Embryonic facial prominence (tissue), 1 donor: ENCODE measurements around the gene PYM1.

Experiments
- DNase-seq: peaks from one replicate; pipeline ENCODE4 v3.0.0-alpha.2; 2016; ENCODE audit errors: extremely low spot score

Gene PYM1

GRCh38 chr12:55927588-55928502, at the start of gene PYM1:
TSS of gene PYM1 (minus strand) at chr12:55927894. CDS start at chr12:55927761, 133 bp downstream.
- DNase-seq = no peak

DNA sequence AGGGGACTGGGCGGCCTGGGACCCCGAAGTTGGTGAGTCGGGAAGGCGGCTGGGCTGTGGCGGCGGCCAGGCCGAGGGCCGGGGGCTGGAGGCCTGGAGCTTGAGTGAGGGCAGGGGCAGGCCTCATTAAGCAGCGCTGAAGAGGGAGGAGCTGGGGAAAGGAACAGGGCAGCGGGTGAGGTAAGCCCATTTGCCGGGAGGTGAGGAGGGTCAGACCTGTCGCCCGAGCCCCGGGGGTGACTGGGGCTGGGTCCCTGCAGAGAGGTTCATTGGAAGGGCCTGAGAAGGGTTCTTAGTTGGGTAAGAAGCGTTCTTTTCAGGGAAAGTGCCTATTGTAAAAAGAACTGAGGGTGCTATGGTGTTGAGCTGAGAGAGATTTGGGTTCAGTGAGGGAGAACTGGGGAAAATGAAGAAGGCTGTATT, 46.6 kb upstream of the PYM1 start:
- no peak for DNase-seq

- DNase-seq = peak; percentile 100
These were observed 46.1 kb upstream of the PYM1 start, which contains the start of gene RAB5B for GRCh38 chr12:55973599-55974307. TSS of gene RAB5B (plus strand) at chr12:55974078. CDS start at chr12:55986961, 12,883 bp downstream.

DNA sequence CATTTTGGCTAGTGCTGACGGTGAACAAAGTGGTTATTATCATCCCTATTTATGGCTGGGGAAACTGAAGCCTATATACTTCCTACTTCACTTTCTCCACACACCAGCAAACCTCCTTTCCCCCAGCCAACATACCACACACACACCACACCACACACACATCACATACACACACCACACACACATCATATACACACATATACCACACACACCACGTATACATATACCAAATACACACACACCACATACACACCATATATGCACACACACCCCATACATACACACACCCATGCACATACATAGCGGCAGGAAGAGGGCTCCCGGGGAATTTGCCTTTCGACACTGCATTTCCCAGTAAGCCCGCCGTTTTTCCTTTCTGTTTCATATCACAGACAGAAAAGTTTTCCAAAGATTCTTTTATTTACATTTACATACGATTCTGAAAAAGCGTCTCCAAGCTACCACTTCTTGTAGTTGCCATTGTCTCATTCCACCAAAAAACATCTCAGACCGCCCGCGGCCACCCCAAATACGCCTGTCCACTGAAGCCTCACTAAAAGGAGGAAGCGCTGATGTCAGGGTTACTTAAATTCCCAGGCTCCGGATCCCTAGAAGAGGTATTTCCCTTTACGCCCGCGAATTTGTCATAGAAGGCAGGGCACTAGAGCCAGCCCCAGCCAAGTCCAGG, 45.4 kb upstream of the PYM1 start:
- DNase-seq = peak; percentile 26

- no peak for DNase-seq
These were observed 44.8 kb upstream of the PYM1 start for GRCh38 chr12:55972456-55972855.

DNA sequence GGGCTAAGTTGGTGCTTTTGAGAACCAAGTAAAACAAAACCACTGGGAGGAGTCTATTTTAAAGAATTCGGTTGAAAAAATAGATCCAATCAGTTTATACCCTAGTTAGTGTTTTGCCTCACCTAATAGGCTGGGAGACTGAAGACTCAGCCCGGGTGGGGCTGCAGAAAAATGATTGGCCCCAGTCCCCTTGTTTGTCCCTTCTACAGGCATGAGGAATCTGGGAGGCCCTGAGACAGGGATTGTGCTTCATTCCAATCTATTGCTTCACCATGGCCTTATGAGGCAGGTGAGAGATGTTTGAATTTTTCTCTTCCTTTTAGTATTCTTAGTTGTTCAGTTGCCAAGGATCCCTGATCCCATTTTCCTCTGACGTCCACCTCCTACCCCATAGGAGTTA, 44.3 kb upstream of the PYM1 start:
- DNase-seq = no peak

DNA sequence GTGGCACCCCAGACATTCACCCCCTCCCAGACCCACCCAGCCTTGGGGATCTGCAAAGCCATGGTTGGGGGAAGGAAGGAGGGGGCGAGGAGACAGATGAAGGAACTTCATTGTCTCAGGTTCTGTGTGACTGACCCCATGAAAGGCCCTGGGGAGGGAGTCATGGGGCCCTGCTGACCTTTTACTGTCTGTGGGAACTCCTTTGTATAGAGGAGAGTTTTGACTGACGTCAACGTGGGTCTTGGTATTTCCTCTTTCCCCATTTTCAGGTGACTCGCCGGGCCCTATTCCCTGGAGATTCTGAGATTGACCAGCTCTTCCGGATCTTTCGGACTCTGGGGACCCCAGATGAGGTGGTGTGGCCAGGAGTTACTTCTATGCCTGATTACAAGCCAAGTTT, 43.1 kb upstream of the PYM1 start:
- DNase-seq = no peak

- no peak for DNase-seq
These were observed 41.7 kb upstream of the PYM1 start for GRCh38 chr12:55969356-55969755.

GRCh38 chr12:55966408-55967281, 39.0 kb upstream of the PYM1 start, which contains the start of gene CDK2:
TSS of gene CDK2 (plus strand) at chr12:55966830. CDS start at chr12:55967009, 179 bp downstream.
- peak; percentile 88 for DNase-seq

DNA sequence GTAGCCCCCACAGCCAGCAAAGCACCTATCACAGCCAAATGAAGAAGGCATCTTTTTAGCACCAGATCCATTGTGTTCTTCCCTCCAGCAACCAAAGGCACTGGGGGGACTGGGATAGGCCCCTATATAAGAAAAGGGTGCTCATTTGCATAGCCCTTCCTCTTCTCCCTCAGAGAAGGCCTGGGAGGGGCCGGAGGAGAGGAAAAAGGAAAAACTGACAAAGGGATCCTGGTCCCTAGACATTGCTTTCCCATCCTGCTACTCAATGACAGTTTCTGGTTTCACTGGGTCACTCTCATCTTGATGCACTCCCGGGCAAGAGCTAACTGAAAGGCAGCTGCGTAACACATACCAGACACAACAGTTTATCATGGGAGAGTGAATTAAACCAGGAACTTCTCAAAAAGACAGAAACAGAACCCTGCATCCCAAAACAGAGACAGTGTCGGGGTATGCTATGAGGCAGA, 38.3 kb upstream of the PYM1 start, which contains the start of gene PMEL:
PMEL (minus strand) TSS at position 102 of the 467 bp plus-strand sequence; CDS start at position 71, 31 bp downstream.
- no peak for DNase-seq

- DNase-seq = no peak
These were observed 37.5 kb upstream of the PYM1 start for GRCh38 chr12:55965240-55965639.

DNA sequence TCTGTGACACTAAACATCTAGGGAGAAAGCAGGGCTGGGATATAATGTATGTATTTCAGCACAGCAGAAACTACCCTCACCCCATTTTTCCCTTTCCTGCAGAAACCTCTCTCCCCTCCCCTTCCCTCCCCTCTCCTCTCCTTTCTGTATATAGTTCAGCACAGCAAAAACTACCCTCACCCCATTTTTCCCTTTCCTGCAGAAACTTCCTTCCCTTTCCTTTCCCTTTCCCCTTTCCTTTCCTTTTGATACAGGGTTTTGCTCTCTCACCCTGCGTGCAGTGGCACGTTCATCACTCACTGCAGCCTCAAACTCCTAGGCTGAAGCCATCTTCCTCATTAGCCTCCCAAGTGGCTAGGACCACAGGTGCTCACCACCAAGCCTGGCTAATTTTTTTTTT, 36.1 kb upstream of the PYM1 start:
- DNase-seq = no peak

GRCh38 chr12:55957106-55957859, 29.6 kb upstream of the PYM1 start:
- no peak for DNase-seq

- no peak for DNase-seq
These were observed 28.3 kb upstream of the PYM1 start for GRCh38 chr12:55955800-55956508.

DNA sequence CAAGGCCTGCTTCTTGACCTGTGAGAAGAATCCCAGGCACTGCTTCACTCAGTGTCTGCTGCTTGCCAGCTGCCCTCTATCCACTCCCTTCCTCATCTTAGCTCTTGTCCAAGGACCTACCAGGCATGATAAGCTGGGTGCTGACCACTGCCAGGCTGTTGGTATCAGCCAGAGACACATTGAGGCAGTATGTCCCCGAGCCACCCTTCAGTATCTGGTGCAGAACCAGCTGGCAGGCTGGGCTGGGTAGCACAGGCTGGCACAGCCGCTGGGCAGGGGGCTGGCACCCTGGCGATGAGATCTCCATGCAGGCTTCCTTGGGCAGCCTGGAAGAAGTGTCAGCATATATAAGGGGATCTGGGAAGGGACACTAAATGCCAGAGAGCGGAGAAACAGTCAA, 27.6 kb upstream of the PYM1 start:
- DNase-seq = no peak

DNA sequence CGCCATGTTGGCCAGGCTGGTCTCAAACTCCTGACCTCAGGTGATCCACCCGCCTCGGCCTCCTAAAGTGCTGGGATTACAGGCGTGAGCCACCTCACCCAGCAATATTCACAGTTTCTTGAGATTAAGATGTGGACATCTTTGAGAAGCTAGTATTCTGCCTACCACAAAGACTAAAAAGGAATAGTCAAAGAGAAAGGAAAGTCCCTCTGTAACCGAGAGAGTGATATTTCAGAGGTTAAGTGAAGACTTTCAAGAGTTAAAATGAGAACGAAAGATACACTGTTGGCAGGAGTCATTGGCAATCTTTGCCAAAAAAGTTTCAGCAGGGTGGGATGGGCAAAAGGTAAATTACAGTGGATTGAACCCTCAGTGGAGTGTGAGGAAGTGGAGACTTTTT, 18.9 kb upstream of the PYM1 start:
- no peak for DNase-seq

DNA sequence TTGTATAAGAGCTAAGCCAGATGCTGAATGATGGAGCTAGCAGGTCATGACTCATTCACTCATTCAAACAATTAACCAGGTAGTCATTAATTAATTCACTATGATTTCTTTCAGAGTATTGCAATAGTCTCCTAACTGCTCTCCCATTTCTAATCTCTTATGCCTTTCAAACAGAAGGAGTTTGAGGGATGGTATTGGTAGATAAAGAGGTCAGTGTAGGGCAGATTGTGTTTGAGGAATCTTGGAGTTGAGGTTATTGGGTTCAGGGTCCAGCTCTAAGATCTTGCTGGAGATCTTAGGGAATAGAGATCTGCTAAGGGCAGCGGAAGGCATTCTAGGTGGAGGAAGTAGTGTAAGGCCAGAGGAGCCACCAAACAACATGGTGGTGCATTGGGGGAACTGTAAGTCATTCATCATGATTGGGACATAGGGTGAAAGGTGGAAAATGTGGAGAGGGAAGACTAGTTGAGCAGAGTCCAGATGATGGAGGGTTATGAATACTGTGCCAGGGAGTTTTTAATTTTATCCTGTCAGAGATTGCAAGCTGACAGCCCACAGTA, 15.0 kb upstream of the PYM1 start:
- no peak for DNase-seq

GRCh38 chr12:55942055-55942454, 14.4 kb upstream of the PYM1 start:
- DNase-seq = no peak

- peak; percentile 62 for DNase-seq
These were observed 12.5 kb upstream of the PYM1 start for GRCh38 chr12:55940065-55940732.
